Adrenal gland (tissue), 12 donors: ENCODE measurements around the gene INHBB. TPM values are rescaled to one million over a fixed set of nuclear protein-coding genes. Genes with fewer than 3 reads are reported as not detected.

Experiments
- DNase-seq, 7 donors: peaks; one replicate each; pipeline ENCODE4 v3.0.0-alpha.2; 2019 to 2020
- H3K27ac ChIP-seq, 5 donors: fragments of 200-600 bp; sonication (generic) in 4 of 5; 1 replicate in 3 of 5; 2 replicates in 2 of 5; pipeline versions ENCODE4 v1.5.1 to v1.8.0; 2016 to 2020; ENCODE audit warnings: mild to moderate bottlenecking in 1 of 5
- H3K27me3 ChIP-seq: fragments of 200-600 bp; 2 replicates; pipeline ENCODE4 v1.8.0; 2021
- H3K36me3 ChIP-seq, 2 donors: fragments of 200-600 bp; replicated peaks in 1 of 2; 1 replicate in 1 of 2; 2 replicates in 1 of 2; pipeline versions ENCODE4 v1.5.1 to v1.8.0; 2018 to 2022
- H3K4me1 ChIP-seq, 2 donors: fragments of 200-600 bp; replicated peaks in 1 of 2; 1 replicate in 1 of 2; 2 replicates in 1 of 2; pipeline versions ENCODE4 v1.5.1 to v1.8.0; 2018 to 2021
- H3K4me3 ChIP-seq, 4 donors: fragments of 200-600 bp; sonication (generic) in 3 of 4; one replicate each; pipeline ENCODE4 v1.5.1; 2016 to 2018
- H3K9me3 ChIP-seq, 3 donors: fragments of 200-600 bp; sonication (generic) in 1 of 3; replicated peaks in 1 of 3; 1 replicate in 2 of 3; 2 replicates in 1 of 3; pipeline versions ENCODE4 v1.5.1 to v1.8.0; 2016 to 2021
- CTCF ChIP-seq, 6 experiments: fragments of 450-650 bp in 4 of 6; fragments of 200-600 bp in 2 of 6; sonication (generic) in 1 of 6; IDR thresholded peaks; 1 replicate in 5 of 6; 2 replicates in 1 of 6; pipeline versions ENCODE4 v1.5.1 to v1.8.0; 2016 to 2021; ENCODE audit warnings: antibody characterized with exemption in 6 of 6, mild to moderate bottlenecking in 2 of 6, moderate library complexity in 1 of 6
- POLR2A ChIP-seq, 2 donors: fragments of 450-650 bp; IDR thresholded peaks; one replicate each; pipeline ENCODE4 v1.6.1; 2017; ENCODE audit warnings: antibody characterized with exemption in 2 of 2, mild to moderate bottlenecking in 2 of 2, moderate library complexity in 1 of 2
- WGBS, 4 donors: extraction: QIAGEN DNeasy Blood & Tissue Kit in 2 of 4; methylation state at CpG; one replicate each; pipeline versions ENCODE4 v1.1.5 to v1.1.7; 2013 to 2017; 5-methylcytosine and 5-hydroxymethylcytosine counted together
- intact Hi-C, 2 donors: fragments of 100-400 bp; cut with DNase I; formaldehyde crosslinking; loops; one replicate each; pipeline versions ENCODE4 v1.14.1 to v1.15.0; 2022 to 2023
- polyA plus RNA-seq, 3 donors: library from polyadenylated mRNA; stranded (reverse); fragments of 200-250 nt in 2 of 3; fragments of 350-450 nt in 1 of 3; fragmentation: Illumina TruSeq in 1 of 3; extraction: RNeasy Lipid Tissue Mini Kit (QIAGEN cat#74804) in 1 of 3; gene quantifications; one replicate each; pipeline ENCODE4 v1.2.3, GENCODE V29; 2013 to 2014
- total RNA-seq, 9 donors: library from RNA; depleted of rRNA in 4 of 9; stranded (reverse); fragments of >200 nt in 4 of 9; fragments of 120-200 nt in 1 of 9; fragmentation: NEBNext Ultra II Directional in 1 of 9; extraction: Animal tissue kit (Norgen Biotek cat#: 25700) in 1 of 9; gene quantifications; one replicate each; pipeline versions ENCODE4 v1.1.0 to v1.2.4, GENCODE V29; 2013 to 2023
- donor health status: healthy with polysubstance abuse.
- donor health status: Bipolar disorder and iron deficiency.
- donor health status: DM: yes; HTN: yes; CAD: no.
- donor health status: DM: no; HTN: no; CAD: no.
- donor health status: DM: no; HTN: no; CAD: no.
- donor health status: DM: yes; HTN: yes; CAD: no.

Gene INHBB
- total and polyA plus RNA-seq, 12 donors: 0.28 to 9.1 (median 6.8) TPM

DNA sequence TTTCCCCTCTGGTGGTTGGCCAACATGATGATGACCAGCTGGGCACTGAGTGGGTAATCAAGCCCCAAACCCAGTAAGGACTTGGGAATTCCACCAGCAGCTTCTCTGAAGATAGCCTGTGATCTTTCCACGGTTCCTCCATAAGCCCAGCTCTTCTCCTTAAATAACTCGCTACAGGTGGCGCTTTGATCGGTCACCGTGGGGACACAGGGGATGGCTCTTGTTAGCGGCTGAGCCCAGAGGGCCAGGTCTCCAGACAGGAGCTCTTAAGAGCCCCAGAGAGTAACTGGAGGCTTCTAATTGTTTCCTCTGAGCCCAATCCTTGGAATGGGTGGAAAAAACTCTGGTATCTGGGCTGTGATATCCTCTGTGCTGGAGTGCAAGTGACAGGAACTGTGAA is 13.6 kb upstream of the INHBB start:
- TF ChIP-seq CTCF (IDR thresholded peaks at IDR 0.05) (no peak), POLR2A (IDR thresholded peaks at IDR 0.05) (no peak)
- 87 to 97% (median 94%) methylated on average over 5 to 6 of the region's 6 CpGs for WGBS, 4 donors
- H3K4me3 ChIP-seq: no peak overlapping the region
- no peaks in the 10 kb centered on the region for H3K4me1 ChIP-seq
- H3K27me3 ChIP-seq: peaks cover 6% of the 10 kb centered on the region
- intact Hi-C loops: loop anchor here in 1 of 2 donors (10.0 kb wide), 1 partner anchor 742 kb away; no protein-coding TSS in a partner anchor
- no peak for DNase-seq
- H3K9me3 ChIP-seq: no peaks in the 10 kb centered on the region
- H3K36me3 ChIP-seq: no peaks in the 10 kb centered on the region
- H3K27ac ChIP-seq: no peak overlapping the region

GRCh38 chr2:120334068-120334467 is 11.9 kb upstream of the INHBB start:
- intact Hi-C loops: loop anchor here in 1 of 2 donors (10.0 kb wide), 1 partner anchor 741 kb away; no protein-coding TSS in a partner anchor
- Histone ChIP-seq H3K9me3 (no peaks in the 10 kb centered on the region), H3K36me3 (no peaks in the 10 kb centered on the region), H3K27me3 (peaks cover 6% of the 10 kb centered on the region), H3K4me3 (no peak overlapping the region), H3K27ac (no peak overlapping the region), H3K4me1 (no peaks in the 10 kb centered on the region)
- DNase-seq: no peak
- no peak for TF ChIP-seq CTCF (IDR thresholded peaks at IDR 0.05)
- TF ChIP-seq POLR2A (IDR thresholded peaks at IDR 0.05): no peak
- 91 to 100% (median 97%) methylated on average over 1 of the region's 1 CpG for WGBS, 4 donors

- Histone ChIP-seq H3K36me3 (no peaks in the 10 kb centered on the region), H3K4me1 (no peaks in the 10 kb centered on the region), H3K4me3 (no peak overlapping the region), H3K9me3 (no peaks in the 10 kb centered on the region), H3K27ac (no peak overlapping the region), H3K27me3 (peaks cover 13% of the 10 kb centered on the region)
- no peak for DNase-seq
- intact Hi-C loops: loop anchor here in 1 of 2 donors (10.0 kb wide), 1 partner anchor 738 kb away; no protein-coding TSS in a partner anchor
- 77 to 88% (median 84%) methylated on average over 7 to 8 of the region's 8 CpGs for WGBS, 4 donors
- TF ChIP-seq POLR2A (IDR thresholded peaks at IDR 0.05) (no peak), CTCF (IDR thresholded peaks at IDR 0.05) (no peak)
Observed at GRCh38 chr2:120336749-120337148, 9.2 kb upstream of the INHBB start.

DNA sequence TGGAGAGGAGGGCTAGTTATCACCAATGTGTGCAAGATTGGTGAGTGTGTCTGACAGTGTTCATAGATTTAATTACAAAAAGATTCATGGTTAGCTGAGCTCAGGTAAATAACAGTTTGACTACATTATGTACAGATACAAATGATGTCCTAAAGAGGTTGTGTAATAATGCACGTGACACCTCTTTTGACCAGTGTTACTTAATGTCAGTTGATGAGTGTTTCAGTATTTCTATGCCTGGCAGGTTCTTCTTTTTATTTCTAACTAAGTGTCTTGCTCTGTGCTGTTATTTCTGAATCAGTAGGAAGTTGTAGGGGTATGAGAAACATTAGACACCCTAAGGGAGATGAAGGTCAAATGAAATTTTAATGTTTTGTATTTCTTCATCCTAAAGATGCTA is 7.9 kb upstream of the INHBB start:
- no peak overlapping the region for H3K27ac ChIP-seq
- 55 to 71% (median 62%) methylated on average over 1 of the region's 1 CpG for WGBS, 4 donors
- H3K36me3 ChIP-seq: no peaks in the 10 kb centered on the region
- H3K27me3 ChIP-seq: peaks cover 23% of the 10 kb centered on the region
- DNase-seq: no peak
- H3K9me3 ChIP-seq: no peaks in the 10 kb centered on the region
- H3K4me1 ChIP-seq: peaks cover 1 to 2% of the 10 kb centered on the region in 2 donors
- no peak overlapping the region for H3K4me3 ChIP-seq
- intact Hi-C loops: loop anchor here in 1 of 2 donors (10.0 kb wide), 1 partner anchor 737 kb away; no protein-coding TSS in a partner anchor
- no peak for TF ChIP-seq CTCF (IDR thresholded peaks at IDR 0.05)
- TF ChIP-seq POLR2A (IDR thresholded peaks at IDR 0.05): no peak
